PFSK-1 (cell line): Measurements from ENCODE around the gene MINK1.

Experiments used
- FOXP2 ChIP-seq: optimal IDR thresholded peaks from 2 replicates; pipeline ENCODE3; 2011; ENCODE audit warnings: borderline replicate concordance, control low read depth, inconsistent platforms; ENCODE audit not compliant: insufficient read depth; ENCODE audit errors: extremely low read length, extremely low read depth
- POLR2AphosphoS5 ChIP-seq: IDR thresholded peaks from 2 replicates; pipeline ENCODE4 v1.6.1; 2012; ENCODE audit warnings: low read depth, mild to moderate bottlenecking, control low read depth, low read length, moderate library complexity
- TAF1 ChIP-seq: IDR thresholded peaks from 2 replicates; pipeline ENCODE4 v1.6.1; 2012; ENCODE audit warnings: low read length, control low read depth, borderline replicate concordance; ENCODE audit not compliant: insufficient read depth

- TF ChIP-seq FOXP2: peak; percentile 51
- TF ChIP-seq POLR2AphosphoS5: no peak; the same call in 1 of the 2 replicates
- peak; percentile 70; the same call in 1 of the 2 replicates for TF ChIP-seq TAF1
Observed at GRCh38 chr17:4908711-4909496, 75.8 kb downstream of the MINK1 start.
